Measurements from ENCODE around the gene SEMA3F.

SEMA3F gene

GRCh38 chr3:50222169-50222528, 67.0 kb downstream of the SEMA3F start:
- no peaks in the 10 kb centered on the region for H3K79me2 ChIP-seq (ENCODE audit: low read length)
- H3F3A ChIP-seq (ENCODE audit: insufficient read depth, low read length), result peaks cover 5% of the 10 kb centered on the region; the same call in 1 of the 2 replicates
- H3K4me2 ChIP-seq (ENCODE audit: low read depth, low read length), result no peak overlapping the region
- no peaks in the 10 kb centered on the region for H4K20me1 ChIP-seq (ENCODE audit: insufficient read depth, low read length)
- no peak overlapping the region for H3K27ac ChIP-seq (ENCODE audit: low read length)
- no peak for DNase-seq
- no peak overlapping the region for H3K4me3 ChIP-seq (ENCODE audit: low read length)
- 0 out of 2 replicates have a peak, but pooled peaks cover 2% of the 10 kb centered on the region for H3K4me1 ChIP-seq (ENCODE audit: low read length)
- H3K27me3 ChIP-seq (replicated peaks; ENCODE audit: insufficient read depth, low read length), result peaks cover 57% of the 10 kb centered on the region
- no peaks in the 10 kb centered on the region for H3K9me2 ChIP-seq (replicated peaks; ENCODE audit: insufficient read depth, low read length)
- H3K36me3 ChIP-seq (replicated peaks; ENCODE audit: insufficient read depth, low read length), result no peaks in the 10 kb centered on the region
- H3K9ac ChIP-seq (ENCODE audit: low read length), result no peak overlapping the region
- no peak for TF ChIP-seq EZH2 (optimal IDR thresholded peaks at IDR 0.05; ENCODE audit: low read depth, low read length)
- TF ChIP-seq CTCF (IDR thresholded peaks at IDR 0.05; ENCODE audit: low read length), result no peak
- H3K9me3 ChIP-seq (replicated peaks; ENCODE audit: insufficient read depth, low read length), result no peaks in the 10 kb centered on the region
- H2AFZ ChIP-seq (ENCODE audit: low read length), result no peak overlapping the region

GRCh38 chr3:50224639-50225038, 69.5 kb downstream of the SEMA3F start:
- Histone ChIP-seq H3K36me3 (replicated peaks; ENCODE audit: insufficient read depth, low read length) (no peaks in the 10 kb centered on the region), H2AFZ (ENCODE audit: low read length) (no peak overlapping the region), H4K20me1 (ENCODE audit: insufficient read depth, low read length) (no peaks in the 10 kb centered on the region), H3K9me2 (replicated peaks; ENCODE audit: insufficient read depth, low read length) (no peaks in the 10 kb centered on the region), H3K27me3 (replicated peaks; ENCODE audit: insufficient read depth, low read length) (peaks cover 32% of the 10 kb centered on the region), H3F3A (ENCODE audit: insufficient read depth, low read length) (peaks cover 5% of the 10 kb centered on the region; the same call in 1 of the 2 replicates), H3K79me2 (ENCODE audit: low read length) (0 out of 2 replicates have a peak, but pooled peaks cover 9% of the 10 kb centered on the region), H3K4me2 (ENCODE audit: low read depth, low read length) (no peak overlapping the region), H3K9me3 (replicated peaks; ENCODE audit: insufficient read depth, low read length) (no peaks in the 10 kb centered on the region), H3K9ac (ENCODE audit: low read length) (no peak overlapping the region), H3K4me1 (ENCODE audit: low read length) (peaks cover 8% of the 10 kb centered on the region), H3K4me3 (ENCODE audit: low read length) (no peak overlapping the region), H3K27ac (ENCODE audit: low read length) (no peak overlapping the region)
- no peak for TF ChIP-seq EZH2 (optimal IDR thresholded peaks at IDR 0.05; ENCODE audit: low read depth, low read length)
- no peak for TF ChIP-seq CTCF (IDR thresholded peaks at IDR 0.05; ENCODE audit: low read length)
- TF ChIP-seq EZH2phosphoT487 (IDR thresholded peaks at IDR 0.05; ENCODE audit: low read length), result no peak
- no peak for DNase-seq

- H3F3A ChIP-seq (ENCODE audit: insufficient read depth, low read length), result peaks cover 5% of the 10 kb centered on the region; the same call in 1 of the 2 replicates
- H3K36me3 ChIP-seq (replicated peaks; ENCODE audit: insufficient read depth, low read length), result no peaks in the 10 kb centered on the region
- H2AFZ ChIP-seq (ENCODE audit: low read length), result peak overlapping the region; percentile 99
- no peaks in the 10 kb centered on the region for H3K9me3 ChIP-seq (replicated peaks; ENCODE audit: insufficient read depth, low read length)
- no peaks in the 10 kb centered on the region for H4K20me1 ChIP-seq (ENCODE audit: insufficient read depth, low read length)
- peaks cover 8% of the 10 kb centered on the region for H3K4me1 ChIP-seq (ENCODE audit: low read length)
- peak; percentile 48 for DNase-seq
- TF ChIP-seq EZH2phosphoT487 (IDR thresholded peaks at IDR 0.05; ENCODE audit: low read length) (no peak), EZH2 (optimal IDR thresholded peaks at IDR 0.05; ENCODE audit: low read depth, low read length) (no peak), CTCF (IDR thresholded peaks at IDR 0.05; ENCODE audit: low read length) (no peak)
- H3K9me2 ChIP-seq (replicated peaks; ENCODE audit: insufficient read depth, low read length), result no peaks in the 10 kb centered on the region
- H3K27me3 ChIP-seq (replicated peaks; ENCODE audit: insufficient read depth, low read length), result peaks cover 24% of the 10 kb centered on the region
- 0 out of 2 replicates have a peak, but pooled peaks cover 9% of the 10 kb centered on the region for H3K79me2 ChIP-seq (ENCODE audit: low read length)
- H3K9ac ChIP-seq (ENCODE audit: low read length), result peak overlapping the region; percentile 54
- peak overlapping the region; percentile 82 for H3K4me3 ChIP-seq (ENCODE audit: low read length)
- peak overlapping the region; percentile 39; the same call in 1 of the 2 replicates for H3K27ac ChIP-seq (ENCODE audit: low read length)
- H3K4me2 ChIP-seq (ENCODE audit: low read depth, low read length), result peak overlapping the region; percentile 100
Observed at GRCh38 chr3:50226888-50227389, 71.8 kb downstream of the SEMA3F start.
